HG02759 (cell line): ENCODE results near the gene ARHGEF1.
"Not testable (repeated sequence)": the region's sequence is repeated elsewhere in the genome, so short reads cannot be mapped to it uniquely, and the experiment has no call there.

ENCODE experiments used
- ATAC-seq: cut with Tn5 transposase; IDR thresholded peaks from one replicate; pipeline ENCODE4 v1.9.1; 2021; ENCODE audit warnings: mild to moderate bottlenecking, moderate library complexity; ENCODE audit not compliant: unreplicated experiment

Gene ARHGEF1

DNA sequence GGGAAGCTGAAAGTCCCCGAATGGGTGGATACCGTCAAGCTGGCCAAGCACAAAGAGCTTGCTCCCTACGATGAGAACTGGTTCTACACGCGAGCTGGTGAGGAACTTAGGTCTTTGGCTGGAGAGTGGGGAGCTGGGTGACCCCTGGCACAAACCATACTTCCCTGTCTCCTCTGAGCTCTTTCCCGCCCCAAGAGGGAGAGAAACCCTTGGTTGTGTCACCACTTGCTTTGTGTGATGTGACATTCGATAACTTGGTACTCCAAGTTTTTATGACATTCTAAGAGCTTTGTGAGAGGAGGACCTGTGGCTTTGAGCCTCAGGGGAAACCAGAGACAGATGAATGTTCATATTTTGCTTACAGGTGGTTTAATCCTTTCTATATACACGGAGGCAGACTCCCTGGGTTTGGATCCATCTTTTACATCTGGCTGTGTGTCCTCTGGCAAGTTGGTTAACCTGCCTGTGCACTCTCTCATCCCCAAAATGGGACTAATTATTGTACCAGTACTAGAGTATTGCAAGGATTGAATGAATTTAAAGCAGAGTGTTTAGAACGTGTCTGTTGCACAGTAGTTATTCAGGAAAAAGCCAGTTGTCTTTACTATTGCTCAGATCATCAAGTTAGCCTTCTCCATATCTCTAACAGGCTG is 21.7 kb upstream of the ARHGEF1 start:
- ATAC-seq: no peak

DNA sequence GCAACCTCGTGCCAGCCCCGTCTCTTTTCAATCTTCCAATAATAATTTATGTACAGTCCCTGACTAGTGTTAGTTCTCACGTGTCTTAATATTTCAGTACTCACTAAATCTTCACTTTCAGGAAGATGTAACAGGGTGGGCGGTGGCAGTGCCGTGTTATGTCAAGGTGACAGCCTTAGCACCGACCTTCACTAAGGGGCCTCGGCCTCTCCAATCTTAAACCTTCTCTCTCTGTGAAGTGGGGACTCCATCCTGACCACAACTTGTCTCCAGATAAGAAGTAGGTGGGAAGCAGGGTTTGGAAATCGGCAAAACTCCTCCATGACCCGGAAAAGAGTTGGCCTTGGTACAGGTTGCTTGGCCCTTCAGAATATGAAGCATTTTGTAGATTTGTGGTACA is 21.1 kb upstream of the ARHGEF1 start:
- ATAC-seq: no peak

DNA sequence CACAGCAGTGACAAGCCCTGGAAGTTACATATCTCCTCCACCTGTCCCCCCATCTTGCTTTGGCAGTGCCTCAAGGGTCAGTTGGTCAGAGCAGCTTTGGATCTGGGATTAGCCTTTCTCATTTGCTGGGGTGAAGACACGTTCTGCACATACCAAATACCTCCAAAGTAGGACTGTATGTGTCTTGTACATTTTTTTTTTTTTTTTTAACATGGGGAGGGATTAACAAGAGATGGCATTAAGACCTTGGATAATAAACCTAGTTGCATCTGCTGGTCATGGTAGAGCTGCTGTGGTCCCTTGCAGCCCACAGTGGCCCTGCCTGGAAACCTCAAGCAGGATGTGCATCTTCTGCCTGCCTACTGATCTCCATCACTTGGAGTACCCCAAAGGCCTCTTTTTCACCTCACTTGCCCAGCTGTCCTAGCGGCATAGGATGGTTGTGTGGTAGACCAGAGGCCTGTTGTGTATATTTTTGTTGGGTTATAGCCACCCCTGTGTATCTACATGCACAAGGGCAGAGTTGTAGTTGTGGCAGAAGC is 20.5 kb upstream of the ARHGEF1 start:
- no peak for ATAC-seq

GRCh38 chr19:41863209-41863931 is 19.6 kb upstream of the ARHGEF1 start:
- ATAC-seq: no peak

DNA sequence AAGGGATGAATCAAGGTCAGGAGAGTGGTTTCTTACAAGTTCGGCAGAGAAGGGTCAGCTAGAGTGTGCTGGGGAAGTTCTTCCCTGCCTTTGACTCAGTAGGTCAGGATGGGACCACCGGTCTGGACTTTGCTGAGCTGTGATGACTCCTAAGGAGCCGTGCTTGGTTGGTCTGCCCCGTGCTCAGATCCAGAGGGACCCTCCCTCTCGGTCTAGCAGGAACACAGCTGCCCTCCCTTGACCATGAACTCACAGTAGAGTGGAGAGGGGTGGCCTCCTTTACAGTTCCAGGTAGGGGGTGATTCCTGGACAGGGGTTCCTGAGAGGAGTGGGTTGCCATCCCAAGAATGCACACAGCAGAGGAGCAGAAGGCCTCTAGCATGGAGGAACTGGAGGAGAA is 18.6 kb upstream of the ARHGEF1 start:
- ATAC-seq: no peak

DNA sequence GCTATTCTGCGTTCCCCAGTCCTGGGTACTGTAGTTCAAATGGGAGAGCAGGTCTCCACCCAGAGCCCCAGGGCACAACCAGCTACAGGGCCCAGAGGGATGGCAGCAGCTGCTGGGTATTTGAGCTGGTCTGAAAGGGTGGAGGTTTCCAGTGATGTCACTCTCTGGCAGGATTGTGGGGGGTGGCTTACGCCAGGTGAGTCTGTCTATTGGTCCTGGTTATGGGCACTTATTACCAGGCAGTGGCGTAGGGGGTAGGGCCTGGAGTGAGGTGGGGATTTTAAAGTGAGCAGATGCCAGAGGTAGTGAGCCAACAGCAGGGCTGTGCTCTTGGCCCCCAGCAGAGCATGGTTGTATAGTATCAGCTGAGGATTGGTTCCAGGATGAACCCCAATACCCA is 16.7 kb upstream of the ARHGEF1 start:
- ATAC-seq: no peak

DNA sequence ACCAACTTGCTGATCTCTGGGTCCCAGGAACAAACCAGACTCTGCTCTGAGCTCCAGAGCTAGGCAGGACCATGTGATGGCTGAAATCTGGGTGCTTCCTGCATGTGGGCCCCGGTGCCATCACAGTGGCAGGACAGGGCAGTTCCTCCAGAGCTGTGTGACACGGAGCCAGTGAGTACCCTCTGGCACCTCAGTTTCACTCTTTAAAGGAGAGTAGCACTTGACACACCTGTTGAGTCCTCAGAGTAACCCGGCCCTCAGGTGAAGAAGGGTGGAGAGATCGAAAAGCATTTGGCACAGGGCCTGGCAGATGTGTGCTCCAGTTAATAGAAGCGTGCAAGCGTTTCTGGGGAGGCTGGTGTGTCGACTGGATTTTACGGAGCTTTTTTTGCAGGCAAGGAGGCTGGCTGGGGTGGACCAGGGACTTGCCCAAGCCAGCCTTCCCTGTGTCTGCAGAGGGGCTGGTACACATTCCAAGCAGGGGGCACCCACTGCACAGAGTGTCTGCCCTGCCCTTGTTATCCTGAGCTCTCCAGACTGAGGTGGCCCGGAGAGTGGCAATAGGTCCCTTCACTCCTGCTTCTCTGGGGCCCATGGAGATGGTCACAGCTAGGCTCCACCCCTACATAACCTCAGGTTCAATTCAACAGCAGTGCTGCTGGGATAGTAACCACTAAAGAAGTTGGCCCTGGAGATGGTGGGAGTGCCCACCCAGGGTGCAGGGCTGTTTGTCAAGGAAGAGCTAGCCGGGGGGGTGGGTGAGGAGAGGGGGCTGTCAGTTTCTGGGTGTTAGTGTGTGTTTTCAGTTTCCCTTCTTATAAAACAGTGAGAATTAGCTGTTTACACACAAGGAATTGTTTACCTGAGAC is 14.6 kb upstream of the ARHGEF1 start:
- no peak for ATAC-seq

- no peak for ATAC-seq
Observed at GRCh38 chr19:41868989-41869300, 14.0 kb upstream of the ARHGEF1 start.

GRCh38 chr19:41869374-41869955 is 13.5 kb upstream of the ARHGEF1 start:
- no peak for ATAC-seq

- ATAC-seq: no peak
Observed at GRCh38 chr19:41870401-41870873, 12.5 kb upstream of the ARHGEF1 start.

DNA sequence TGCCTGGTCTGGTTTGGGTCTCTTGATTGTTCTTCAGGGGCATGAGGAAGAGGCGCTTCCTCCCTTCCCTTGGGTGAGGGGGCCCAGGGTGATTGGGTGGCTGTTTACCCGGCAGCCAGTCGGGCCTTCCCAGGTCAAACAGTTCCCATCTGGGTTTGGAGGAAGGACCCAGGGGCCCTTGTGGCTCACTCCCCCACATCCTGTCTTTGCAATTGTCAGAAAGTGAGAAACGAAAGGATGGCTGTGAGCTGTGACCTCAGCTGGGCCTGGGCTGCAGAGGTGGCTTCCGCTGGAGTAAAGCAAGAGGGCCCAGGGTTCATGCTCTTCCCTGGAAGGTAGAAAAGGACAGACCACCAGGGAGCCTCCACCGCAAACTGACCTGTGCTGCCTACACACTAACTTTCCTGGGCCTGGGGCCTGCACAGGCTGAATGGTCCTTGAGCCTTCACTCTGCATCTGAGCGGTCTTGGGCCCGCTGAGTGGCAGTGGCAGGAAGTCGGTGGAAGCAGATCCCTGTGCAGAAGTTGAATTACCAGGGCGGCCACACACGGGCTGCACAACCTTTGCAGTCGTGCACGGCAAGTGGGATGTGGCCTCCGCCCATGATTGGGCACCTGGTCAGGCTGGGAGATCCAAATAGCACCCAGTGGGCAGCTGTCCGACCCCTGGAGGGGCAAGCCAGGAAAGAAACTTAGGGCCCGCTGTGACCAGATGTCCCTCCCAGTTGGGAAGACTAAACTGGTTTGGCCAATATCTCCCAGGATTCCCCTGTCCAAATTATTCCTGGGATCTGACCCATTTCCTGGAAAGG is 11.2 kb upstream of the ARHGEF1 start:
- ATAC-seq: peak; percentile 53

DNA sequence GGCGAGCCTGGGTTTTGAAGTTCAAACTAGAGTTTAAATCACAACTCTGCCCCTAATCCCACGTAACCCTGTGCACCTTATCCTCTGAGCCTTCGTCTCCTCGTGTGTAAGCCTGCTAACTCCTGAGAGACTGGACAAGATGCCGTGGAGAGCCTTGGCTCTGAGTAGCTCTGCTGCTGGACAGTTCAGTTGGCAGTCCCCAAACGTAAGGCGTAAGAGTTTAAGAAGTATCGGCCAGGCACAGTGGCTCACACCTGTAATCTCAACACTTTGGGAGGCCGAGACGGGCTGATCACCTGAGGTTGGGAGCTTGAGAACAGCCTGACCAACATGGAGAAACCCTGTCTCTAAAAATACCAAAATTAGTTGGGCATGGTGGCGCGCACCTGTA is 10.6 kb upstream of the ARHGEF1 start:
- ATAC-seq: no peak

- no peak for ATAC-seq
Observed at GRCh38 chr19:41872775-41873647, 10.0 kb upstream of the ARHGEF1 start.

- not testable (repeated sequence) for ATAC-seq
Observed at GRCh38 chr19:41875973-41876372, 7.0 kb upstream of the ARHGEF1 start.

GRCh38 chr19:41876847-41877832 is 5.8 kb upstream of the ARHGEF1 start, which contains the start of gene CD79A:
CD79A (plus strand) TSS chr19:41877279; CDS start chr19:41877305, 26 bp downstream.
- ATAC-seq: peak; percentile 73

GRCh38 chr19:41877916-41878905 is 4.8 kb upstream of the ARHGEF1 start:
- no peak for ATAC-seq

GRCh38 chr19:41879080-41879479 is 3.9 kb upstream of the ARHGEF1 start:
- no peak for ATAC-seq
